Femur (tissue), 1 donor: ENCODE data around the gene FHAD1.

Experiments used
- DNase-seq: peaks from one replicate; pipeline ENCODE4 v3.0.0-alpha.2; 2017

The FHAD1 gene

GRCh38 chr1:15444468-15445389 is 197.7 kb downstream of the FHAD1 start:
- DNase-seq, result no peak

GRCh38 chr1:15445390-15446122 is 198.5 kb downstream of the FHAD1 start:
- no peak for DNase-seq

- DNase-seq, result no peak
These were observed 199.2 kb downstream of the FHAD1 start for GRCh38 chr1:15446212-15446611.
